CD4-positive, alpha-beta T cell treated with Interferon gamma for 1 hour (primary cell): ENCODE data around the gene ARHGEF17.

Source experiments
- DNase-seq: peaks from one replicate; pipeline ENCODE4 v3.0.0-alpha.2; 2020

ARHGEF17 gene

GRCh38 chr11:73317373-73317772, 9.3 kb downstream of the ARHGEF17 start:
- DNase-seq: no peak

GRCh38 chr11:73317803-73318202, 9.7 kb downstream of the ARHGEF17 start:
- DNase-seq: no peak

- DNase-seq: no peak
Measured at GRCh38 chr11:73318501-73319011, 10.5 kb downstream of the ARHGEF17 start.

GRCh38 chr11:73320763-73321603, 12.9 kb downstream of the ARHGEF17 start:
- no peak for DNase-seq

- no peak for DNase-seq
Measured at GRCh38 chr11:73321604-73322381, 13.7 kb downstream of the ARHGEF17 start.

- peak; percentile 38 for DNase-seq
Measured at GRCh38 chr11:73322382-73323306, 14.6 kb downstream of the ARHGEF17 start.

- no peak for DNase-seq
Measured at GRCh38 chr11:73323464-73323863, 15.4 kb downstream of the ARHGEF17 start.

- no peak for DNase-seq
Measured at GRCh38 chr11:73324116-73324515, 16.0 kb downstream of the ARHGEF17 start.

GRCh38 chr11:73324665-73325035, 16.6 kb downstream of the ARHGEF17 start:
- DNase-seq: no peak

- no peak for DNase-seq
Measured at GRCh38 chr11:73325036-73325981, 17.2 kb downstream of the ARHGEF17 start.

GRCh38 chr11:73326929-73327811, 19.1 kb downstream of the ARHGEF17 start:
- DNase-seq: no peak

- no peak for DNase-seq
Measured at GRCh38 chr11:73327812-73328364, 19.8 kb downstream of the ARHGEF17 start.

GRCh38 chr11:73330569-73331093, 22.6 kb downstream of the ARHGEF17 start:
- DNase-seq: no peak

GRCh38 chr11:73331138-73331916, 23.3 kb downstream of the ARHGEF17 start:
- no peak for DNase-seq

GRCh38 chr11:73333173-73333572, 25.1 kb downstream of the ARHGEF17 start:
- DNase-seq: no peak

GRCh38 chr11:73333640-73334383, 25.7 kb downstream of the ARHGEF17 start:
- no peak for DNase-seq

GRCh38 chr11:73334384-73335203, 26.5 kb downstream of the ARHGEF17 start:
- no peak for DNase-seq
